IMR-90 (cell line): ENCODE data around the gene HSPG2.

Experiments used
- BHLHE40 ChIP-seq: fragments of 150-350 bp; IDR thresholded peaks from 2 replicates; pipeline ENCODE4 v1.6.1; 2016; ENCODE audit warnings: mild to moderate bottlenecking, low read depth, low read length
- FOS ChIP-seq: fragments of 150-350 bp; IDR thresholded peaks from 2 replicates; pipeline ENCODE4 v1.6.1; 2016; ENCODE audit warnings: low read depth, low read length
- MAFK ChIP-seq: IDR thresholded peaks from 2 replicates; pipeline ENCODE4 v1.6.1; 2012; ENCODE audit warnings: low read depth, low read length, improper control_type of control experiment
- POLR2A ChIP-seq: IDR thresholded peaks from 2 replicates; pipeline ENCODE4 v1.6.1; 2012; ENCODE audit warnings: mild to moderate bottlenecking, low read depth, low read length
- RAD21 ChIP-seq: IDR thresholded peaks from 2 replicates; pipeline ENCODE4 v1.6.1; 2012; ENCODE audit warnings: low read length, improper control_type of control experiment
- RCOR1 ChIP-seq: IDR thresholded peaks from 2 replicates; pipeline ENCODE4 v1.6.1; 2012; ENCODE audit warnings: mild to moderate bottlenecking, low read length, improper control_type of control experiment; ENCODE audit not compliant: insufficient replicate concordance
- SMC3 ChIP-seq: fragments of 150-350 bp; IDR thresholded peaks from 2 replicates; pipeline ENCODE4 v1.6.1; 2016; ENCODE audit warnings: low read depth, mild to moderate bottlenecking, antibody characterized with exemption, low read length, moderate library complexity
- TF ChIP-seq, protein P1 (sequence below): conservative IDR thresholded peaks from 2 replicates; pipeline ENCODE4 v1.5.1; 2012; ENCODE audit warnings: mild to moderate bottlenecking, low read depth, low read length, improper control_type of control experiment
- TF ChIP-seq, protein P2 (sequence below): fragments of 150-350 bp; IDR thresholded peaks from 2 replicates; pipeline ENCODE4 v1.6.1; 2016; ENCODE audit warnings: low read depth, mild to moderate bottlenecking, low read length, moderate library complexity, borderline replicate concordance

DNA sequence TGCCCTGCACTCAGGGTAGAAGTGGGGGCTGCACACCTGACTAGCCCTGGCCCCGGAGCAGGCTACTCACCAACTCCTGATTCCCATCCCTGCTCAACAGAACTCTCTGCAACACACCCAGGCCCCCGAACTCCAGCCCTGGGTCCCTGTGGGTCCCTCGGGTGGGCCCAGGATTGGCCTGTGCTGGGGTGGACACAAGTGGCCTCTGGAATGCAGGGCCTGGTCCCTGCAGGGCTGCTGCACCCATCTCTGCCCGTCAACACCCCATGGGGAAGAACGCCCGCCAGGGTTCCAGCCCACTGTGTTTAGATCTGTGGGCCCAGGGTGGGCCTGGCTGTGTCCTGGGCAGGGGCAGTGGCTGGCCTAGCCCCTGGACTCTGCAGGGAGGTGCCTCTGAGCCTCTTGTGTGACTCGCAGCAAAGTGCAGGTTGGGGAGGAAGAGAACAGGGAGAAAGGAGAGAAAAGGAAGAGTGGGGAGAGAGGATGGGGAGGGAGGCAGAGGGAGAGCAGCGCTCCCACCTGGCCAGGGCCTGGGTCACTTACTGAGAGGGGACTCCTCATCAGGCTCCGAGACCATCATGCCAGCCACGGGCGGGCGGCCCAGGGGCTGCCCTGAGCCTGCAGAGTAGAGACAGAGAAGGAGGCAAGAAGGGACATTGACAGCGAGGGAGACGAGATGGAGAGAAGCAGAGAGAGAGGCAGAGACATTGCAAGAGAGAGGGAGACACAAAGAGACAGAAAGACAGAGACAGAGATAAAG is 43.9 kb downstream of the HSPG2 start:
- TF ChIP-seq, protein P1, sequence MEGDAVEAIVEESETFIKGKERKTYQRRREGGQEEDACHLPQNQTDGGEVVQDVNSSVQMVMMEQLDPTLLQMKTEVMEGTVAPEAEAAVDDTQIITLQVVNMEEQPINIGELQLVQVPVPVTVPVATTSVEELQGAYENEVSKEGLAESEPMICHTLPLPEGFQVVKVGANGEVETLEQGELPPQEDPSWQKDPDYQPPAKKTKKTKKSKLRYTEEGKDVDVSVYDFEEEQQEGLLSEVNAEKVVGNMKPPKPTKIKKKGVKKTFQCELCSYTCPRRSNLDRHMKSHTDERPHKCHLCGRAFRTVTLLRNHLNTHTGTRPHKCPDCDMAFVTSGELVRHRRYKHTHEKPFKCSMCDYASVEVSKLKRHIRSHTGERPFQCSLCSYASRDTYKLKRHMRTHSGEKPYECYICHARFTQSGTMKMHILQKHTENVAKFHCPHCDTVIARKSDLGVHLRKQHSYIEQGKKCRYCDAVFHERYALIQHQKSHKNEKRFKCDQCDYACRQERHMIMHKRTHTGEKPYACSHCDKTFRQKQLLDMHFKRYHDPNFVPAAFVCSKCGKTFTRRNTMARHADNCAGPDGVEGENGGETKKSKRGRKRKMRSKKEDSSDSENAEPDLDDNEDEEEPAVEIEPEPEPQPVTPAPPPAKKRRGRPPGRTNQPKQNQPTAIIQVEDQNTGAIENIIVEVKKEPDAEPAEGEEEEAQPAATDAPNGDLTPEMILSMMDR, result no peak
- TF ChIP-seq POLR2A, result no peak
- TF ChIP-seq BHLHE40, result no peak
- no peak for TF ChIP-seq SMC3
- TF ChIP-seq RCOR1, result no peak
- TF ChIP-seq RAD21, result no peak
- no peak for TF ChIP-seq FOS
- TF ChIP-seq MAFK, result no peak
- TF ChIP-seq, protein P2, sequence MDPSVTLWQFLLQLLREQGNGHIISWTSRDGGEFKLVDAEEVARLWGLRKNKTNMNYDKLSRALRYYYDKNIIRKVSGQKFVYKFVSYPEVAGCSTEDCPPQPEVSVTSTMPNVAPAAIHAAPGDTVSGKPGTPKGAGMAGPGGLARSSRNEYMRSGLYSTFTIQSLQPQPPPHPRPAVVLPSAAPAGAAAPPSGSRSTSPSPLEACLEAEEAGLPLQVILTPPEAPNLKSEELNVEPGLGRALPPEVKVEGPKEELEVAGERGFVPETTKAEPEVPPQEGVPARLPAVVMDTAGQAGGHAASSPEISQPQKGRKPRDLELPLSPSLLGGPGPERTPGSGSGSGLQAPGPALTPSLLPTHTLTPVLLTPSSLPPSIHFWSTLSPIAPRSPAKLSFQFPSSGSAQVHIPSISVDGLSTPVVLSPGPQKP, result no peak
